SK-N-MC (cell line): ENCODE data around the gene ABHD17B.

Experiments
- EZH2 ChIP-seq: fragments of 200-600 bp; sonication (generic); IDR thresholded peaks from one replicate; pipeline ENCODE4 v1.6.1; 2017; ENCODE audit warnings: antibody characterized with exemption
- FOXP2 ChIP-seq: optimal IDR thresholded peaks from 2 replicates; pipeline ENCODE3; 2011; ENCODE audit warnings: mild to moderate bottlenecking, moderate library complexity; ENCODE audit not compliant: insufficient read depth; ENCODE audit errors: extremely low read length, control extremely low read depth
- POLR2AphosphoS5 ChIP-seq: IDR thresholded peaks from 2 replicates; pipeline ENCODE4 v1.6.1; 2012; ENCODE audit warnings: mild to moderate bottlenecking, low read depth, low read length, borderline replicate concordance

GRCh38 chr9:71937898-71938297 is 26.9 kb upstream of the ABHD17B start:
- TF ChIP-seq POLR2AphosphoS5 (no peak), FOXP2 (no peak), EZH2 (no peak)
